Prostate gland (tissue), 2 donors: ENCODE results near the gene PLXND1.

Experiments
- CTCF ChIP-seq, 4 experiments: fragments of 200-600 bp in 2 of 4; fragments of 450-650 bp in 2 of 4; sonication (generic) in 2 of 4; IDR thresholded peaks; 1 replicate in 3 of 4; 2 replicates in 1 of 4; pipeline ENCODE4 v1.5.1; 2016 to 2019; ENCODE audit warnings: antibody characterized with exemption in 4 of 4, mild to moderate bottlenecking in 2 of 4, moderate library complexity in 2 of 4
- POLR2A ChIP-seq: fragments of 450-650 bp; IDR thresholded peaks from one replicate; pipeline ENCODE4 v1.6.1; 2016; ENCODE audit warnings: antibody characterized with exemption, mild to moderate bottlenecking
- POLR2AphosphoS5 ChIP-seq: sonication (generic); formaldehyde crosslinking; IDR thresholded peaks from one replicate; pipeline ENCODE4 v1.6.1; 2017; ENCODE audit warnings: antibody characterized with exemption

- TF ChIP-seq CTCF (IDR thresholded peaks at IDR 0.05) (no peak), POLR2A (no peak), POLR2AphosphoS5 (no peak)
These were observed 44.7 kb downstream of the PLXND1 start for GRCh38 chr3:129561619-129562248.
